Measurements from ENCODE around the gene THOC6.
A peak's percentile ranks its signal among the peaks of the same experiment; 100 is the strongest.

THOC6 gene

DNA sequence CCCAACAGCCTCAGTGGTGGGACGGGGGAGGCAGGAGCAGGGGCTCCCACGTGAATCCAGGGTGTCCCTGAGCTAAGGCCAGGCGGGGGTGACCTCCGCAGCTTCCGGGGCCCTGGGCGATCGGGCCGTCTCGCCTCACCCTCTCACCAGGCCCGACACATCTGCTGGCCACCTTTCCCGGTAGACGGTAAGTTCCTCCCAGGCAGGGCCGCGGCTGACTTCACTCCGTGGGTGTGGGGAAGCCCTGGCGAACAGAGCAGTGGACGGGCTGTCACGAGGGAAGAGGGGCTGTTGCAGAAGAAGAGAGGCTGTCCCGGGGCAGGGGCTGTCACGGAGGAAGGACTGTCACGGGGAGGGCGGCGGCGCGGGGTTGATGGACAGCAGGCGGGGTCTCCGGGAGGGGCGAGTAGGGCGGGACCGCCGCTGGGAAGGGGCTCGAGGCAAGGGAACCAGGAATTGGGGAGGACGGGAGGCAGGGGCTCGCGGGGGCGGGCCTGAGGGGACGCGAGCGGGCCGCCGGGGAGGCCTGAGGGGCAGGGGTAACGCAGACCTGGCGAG, 44.1 kb upstream of the THOC6 start:
- TF ChIP-seq, protein P1, sequence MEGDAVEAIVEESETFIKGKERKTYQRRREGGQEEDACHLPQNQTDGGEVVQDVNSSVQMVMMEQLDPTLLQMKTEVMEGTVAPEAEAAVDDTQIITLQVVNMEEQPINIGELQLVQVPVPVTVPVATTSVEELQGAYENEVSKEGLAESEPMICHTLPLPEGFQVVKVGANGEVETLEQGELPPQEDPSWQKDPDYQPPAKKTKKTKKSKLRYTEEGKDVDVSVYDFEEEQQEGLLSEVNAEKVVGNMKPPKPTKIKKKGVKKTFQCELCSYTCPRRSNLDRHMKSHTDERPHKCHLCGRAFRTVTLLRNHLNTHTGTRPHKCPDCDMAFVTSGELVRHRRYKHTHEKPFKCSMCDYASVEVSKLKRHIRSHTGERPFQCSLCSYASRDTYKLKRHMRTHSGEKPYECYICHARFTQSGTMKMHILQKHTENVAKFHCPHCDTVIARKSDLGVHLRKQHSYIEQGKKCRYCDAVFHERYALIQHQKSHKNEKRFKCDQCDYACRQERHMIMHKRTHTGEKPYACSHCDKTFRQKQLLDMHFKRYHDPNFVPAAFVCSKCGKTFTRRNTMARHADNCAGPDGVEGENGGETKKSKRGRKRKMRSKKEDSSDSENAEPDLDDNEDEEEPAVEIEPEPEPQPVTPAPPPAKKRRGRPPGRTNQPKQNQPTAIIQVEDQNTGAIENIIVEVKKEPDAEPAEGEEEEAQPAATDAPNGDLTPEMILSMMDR (IDR thresholded peaks at IDR 0.05; ENCODE audit: insufficient read depth, low read depth, low read length, missing control alignments) = no peak
- H3K4me3 ChIP-seq (ENCODE audit: low read length) = peak overlapping the region; percentile 77
- DNase-seq (ENCODE audit: low read depth) = no peak

DNA sequence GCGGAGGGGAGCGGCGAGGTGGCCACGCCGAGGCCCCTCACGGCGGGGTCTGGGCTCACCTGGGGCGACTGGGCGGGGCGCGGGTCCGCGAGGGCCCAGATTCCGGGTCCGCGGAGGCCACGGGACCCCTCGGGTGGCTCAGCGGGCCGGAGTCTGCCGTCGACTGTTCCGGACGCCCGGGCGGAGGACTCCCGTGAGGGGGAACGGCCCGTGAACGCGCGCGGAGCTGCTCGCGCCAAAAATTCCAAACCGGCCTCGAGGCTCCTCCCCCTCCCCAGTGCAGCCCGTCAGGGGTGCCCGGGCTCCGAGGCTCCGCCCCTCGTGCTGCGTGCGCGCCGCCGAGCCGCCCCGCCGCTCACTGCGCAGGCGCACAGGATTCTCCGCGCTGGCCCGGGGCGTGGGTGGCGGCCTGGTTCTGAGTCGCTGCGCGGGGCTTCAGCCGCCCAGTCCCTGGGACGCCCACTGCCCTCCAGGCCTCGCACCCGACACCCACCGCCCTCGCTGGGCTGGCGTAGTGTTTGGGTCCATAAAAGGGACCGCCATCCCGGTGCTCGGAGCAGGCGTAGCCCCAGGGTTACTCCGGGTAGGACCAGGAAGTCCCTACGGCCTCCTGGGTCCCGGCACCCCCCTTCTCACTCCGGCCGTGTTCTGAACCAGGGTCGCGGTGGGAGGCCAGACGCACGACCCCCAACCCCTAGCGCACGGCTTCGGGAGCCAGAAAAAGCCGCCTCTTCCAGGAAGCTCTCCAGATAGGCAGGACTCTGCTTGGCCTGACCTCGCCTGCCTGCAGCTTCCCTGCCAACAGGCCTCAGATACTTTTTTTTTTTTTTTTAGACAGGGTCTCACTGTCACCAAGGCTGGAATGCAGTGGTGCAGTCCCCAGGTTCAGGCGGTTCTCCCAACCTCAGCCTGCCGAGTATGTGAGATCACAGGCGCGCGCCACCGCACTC, 43.3 kb upstream of the THOC6 start, which contains the start of gene PKMYT1:
PKMYT1 (minus strand) TSS at position 220 of the 950 bp plus-strand sequence. CDS start 789 bp downstream, outside the sequence.
- H3K4me3 ChIP-seq (ENCODE audit: low read length) = peak within 1 kb of the TSS; percentile 77
- TF ChIP-seq, protein P1 (IDR thresholded peaks at IDR 0.05; ENCODE audit: insufficient read depth, low read depth, low read length, missing control alignments) = no peak
- DNase-seq (ENCODE audit: low read depth) = peak; percentile 84

DNA sequence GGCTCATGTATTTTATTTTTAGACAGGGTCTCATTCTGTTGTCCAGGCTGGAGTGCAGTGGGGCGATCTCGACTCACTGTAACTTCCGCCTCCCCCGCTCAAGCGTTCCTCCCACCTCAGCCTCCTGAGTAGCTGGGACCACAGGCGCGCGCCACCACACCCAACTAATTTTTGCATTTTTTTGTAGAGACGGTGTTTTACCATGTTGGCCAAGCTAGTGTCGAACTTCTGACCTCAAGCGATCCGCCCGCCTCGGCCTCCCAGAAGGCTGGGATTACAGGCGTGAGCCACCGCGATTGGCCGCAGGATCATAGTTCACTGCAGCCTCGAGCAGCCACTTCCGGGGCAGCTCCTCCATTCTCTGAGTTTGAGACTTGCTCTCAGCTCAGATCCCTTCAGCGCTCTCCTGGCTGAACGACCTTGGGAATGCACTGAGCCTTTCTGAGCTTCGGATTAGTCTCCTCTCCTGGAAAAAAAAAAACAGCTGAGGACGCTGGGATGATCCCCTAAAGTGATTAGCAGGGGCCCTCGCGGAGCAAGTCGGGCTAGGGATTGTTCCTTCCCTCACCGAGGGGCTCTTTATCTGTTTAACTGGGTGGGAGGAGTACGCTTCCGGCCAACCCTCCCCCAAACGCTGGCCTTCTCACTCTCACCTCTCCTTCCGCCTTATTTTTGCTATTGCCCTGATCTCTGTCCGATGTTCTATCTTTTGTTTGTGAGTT, 42.5 kb upstream of the THOC6 start:
- no peak for DNase-seq (ENCODE audit: low read depth)
- peak overlapping the region; percentile 77 for H3K4me3 ChIP-seq (ENCODE audit: low read length)
- TF ChIP-seq, protein P1 (IDR thresholded peaks at IDR 0.05; ENCODE audit: insufficient read depth, low read depth, low read length, missing control alignments) = no peak

DNA sequence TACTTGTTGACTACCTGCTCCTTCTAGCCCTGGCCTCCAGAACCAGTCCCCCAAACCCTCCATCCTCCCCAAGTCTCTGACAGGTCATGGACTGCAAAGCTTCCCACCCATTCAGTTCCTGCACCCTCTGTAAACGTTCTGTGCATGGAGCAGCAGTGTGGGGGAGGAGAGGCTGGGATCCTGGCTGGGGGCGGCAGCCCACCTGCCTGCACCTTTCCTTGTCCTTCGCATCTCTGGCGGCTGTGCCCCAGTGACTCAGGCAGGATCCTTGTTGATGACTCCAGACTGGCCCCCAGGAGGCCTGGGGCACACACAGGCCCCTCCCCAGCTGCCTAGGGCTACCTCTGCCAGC, 42.0 kb upstream of the THOC6 start:
- DNase-seq (ENCODE audit: low read depth) = no peak
- TF ChIP-seq, protein P1 (IDR thresholded peaks at IDR 0.05; ENCODE audit: insufficient read depth, low read depth, low read length, missing control alignments) = no peak
- no peak overlapping the region for H3K4me3 ChIP-seq (ENCODE audit: low read length)

DNA sequence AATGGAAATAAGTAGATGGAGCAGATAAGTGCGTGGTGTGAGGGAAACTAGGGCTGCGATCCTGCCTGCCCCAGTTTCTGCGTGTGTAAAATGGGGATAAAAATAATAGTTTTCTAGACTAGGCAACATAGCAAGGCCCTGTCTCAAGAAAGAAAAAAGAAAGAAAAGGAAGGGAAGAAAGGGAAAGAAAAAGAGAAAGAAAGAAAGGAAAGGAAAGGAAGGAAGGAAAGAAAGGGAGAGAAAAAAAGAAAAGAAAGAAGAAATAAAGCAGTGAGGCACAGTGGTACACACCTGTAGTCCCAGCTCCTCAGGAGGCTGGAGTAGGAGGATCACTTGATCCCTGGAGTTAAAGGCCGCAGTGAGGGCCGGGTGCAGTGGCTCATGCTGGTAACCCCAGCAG, 41.4 kb upstream of the THOC6 start:
- H3K4me3 ChIP-seq (ENCODE audit: low read length) = no peak overlapping the region
- TF ChIP-seq, protein P1 (IDR thresholded peaks at IDR 0.05; ENCODE audit: insufficient read depth, low read depth, low read length, missing control alignments) = no peak
- DNase-seq (ENCODE audit: low read depth) = no peak

DNA sequence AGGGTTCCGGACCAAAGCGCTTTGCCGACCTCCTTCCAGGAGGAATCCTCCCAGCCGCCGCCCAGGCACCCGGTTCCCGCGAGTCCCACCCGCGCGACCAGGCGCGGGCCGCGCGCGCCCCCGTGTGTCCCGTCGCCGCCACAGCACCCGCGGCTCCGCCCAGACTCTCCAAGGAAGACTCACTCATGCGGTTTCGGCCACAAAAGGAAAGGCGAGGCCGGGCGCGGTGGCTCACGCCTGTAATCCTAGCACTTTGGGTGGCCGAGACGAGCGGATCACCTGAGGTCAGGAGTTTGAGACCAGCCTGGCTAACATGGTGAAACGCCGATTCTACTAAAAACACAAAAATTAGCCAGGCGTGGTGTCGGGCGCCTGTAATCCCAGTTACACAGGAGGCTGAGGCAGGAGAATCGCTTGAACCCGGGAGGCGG, 40.1 kb upstream of the THOC6 start:
- TF ChIP-seq, protein P1 (IDR thresholded peaks at IDR 0.05; ENCODE audit: insufficient read depth, low read depth, low read length, missing control alignments) = peak; percentile 37
- peak; percentile 84 for DNase-seq (ENCODE audit: low read depth)
- H3K4me3 ChIP-seq (ENCODE audit: low read length) = peak overlapping the region; percentile 29

Measured in epithelial cell of esophagus (primary cell).